Activated naive CD8-positive, alpha-beta T cell treated with anti-CD3 and anti-CD28 coated beads, Interleukin-2, amount 50 U/mL, for 16 hours (primary cell): Measurements from ENCODE around the gene TAF6L.
"Not testable (repeated sequence)": the region's sequence is repeated elsewhere in the genome, so short reads cannot be mapped to it uniquely, and the experiment has no call there.

Experiments
- DNase-seq: peaks from one replicate; pipeline ENCODE4 v3.0.0-alpha.2; 2020; ENCODE audit warnings: low read depth, low spot score

Gene TAF6L, protein sequence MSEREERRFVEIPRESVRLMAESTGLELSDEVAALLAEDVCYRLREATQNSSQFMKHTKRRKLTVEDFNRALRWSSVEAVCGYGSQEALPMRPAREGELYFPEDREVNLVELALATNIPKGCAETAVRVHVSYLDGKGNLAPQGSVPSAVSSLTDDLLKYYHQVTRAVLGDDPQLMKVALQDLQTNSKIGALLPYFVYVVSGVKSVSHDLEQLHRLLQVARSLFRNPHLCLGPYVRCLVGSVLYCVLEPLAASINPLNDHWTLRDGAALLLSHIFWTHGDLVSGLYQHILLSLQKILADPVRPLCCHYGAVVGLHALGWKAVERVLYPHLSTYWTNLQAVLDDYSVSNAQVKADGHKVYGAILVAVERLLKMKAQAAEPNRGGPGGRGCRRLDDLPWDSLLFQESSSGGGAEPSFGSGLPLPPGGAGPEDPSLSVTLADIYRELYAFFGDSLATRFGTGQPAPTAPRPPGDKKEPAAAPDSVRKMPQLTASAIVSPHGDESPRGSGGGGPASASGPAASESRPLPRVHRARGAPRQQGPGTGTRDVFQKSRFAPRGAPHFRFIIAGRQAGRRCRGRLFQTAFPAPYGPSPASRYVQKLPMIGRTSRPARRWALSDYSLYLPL

DNA sequence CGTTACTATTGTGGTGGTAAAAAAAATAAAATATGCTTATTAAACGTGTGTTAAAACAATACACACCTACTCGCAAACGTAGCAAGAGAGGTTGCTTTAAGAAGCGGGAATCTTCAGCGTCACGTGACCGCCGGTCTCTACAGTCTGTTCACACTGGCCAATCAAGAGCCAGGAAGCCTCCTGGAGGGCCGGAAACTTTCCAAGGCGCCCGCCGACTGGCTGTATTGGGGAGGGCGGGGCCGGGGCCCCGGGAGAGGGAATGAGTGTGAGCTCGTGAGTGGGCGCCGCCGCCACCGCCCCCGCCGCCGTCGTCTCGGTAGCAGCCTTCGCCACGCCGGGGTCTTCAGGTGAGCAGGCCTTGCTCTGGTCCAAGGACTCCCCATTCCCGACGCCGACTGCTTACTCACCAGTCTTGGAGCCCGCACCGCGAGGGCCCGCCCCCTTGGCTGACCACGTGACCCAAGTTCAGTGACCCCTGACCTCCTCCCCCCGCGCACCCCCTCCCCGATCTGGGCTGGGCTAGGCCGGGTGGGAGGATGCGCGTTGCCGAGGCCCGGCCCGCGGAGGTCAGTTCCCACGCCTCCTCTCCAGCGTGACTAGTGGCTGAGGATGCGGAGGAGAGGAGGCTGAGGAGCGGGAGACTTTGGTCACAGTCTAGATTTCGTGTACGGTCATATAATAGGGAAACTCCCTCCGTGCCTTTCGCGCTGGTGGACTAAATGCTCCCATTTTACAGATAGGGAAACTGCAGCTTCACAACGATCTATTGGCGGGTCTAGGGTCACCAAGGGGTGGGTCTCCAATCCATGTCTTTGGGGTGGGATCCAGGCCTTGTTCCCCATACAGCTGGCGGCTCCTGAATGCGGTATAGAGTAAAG is at the start of gene TAF6L:
Gene TAF6L, plus strand, starts transcription at position 253 of the 878 bp plus-strand sequence. CDS start 4,388 bp downstream, outside the sequence.
- DNase-seq, result peak; percentile 83

DNA sequence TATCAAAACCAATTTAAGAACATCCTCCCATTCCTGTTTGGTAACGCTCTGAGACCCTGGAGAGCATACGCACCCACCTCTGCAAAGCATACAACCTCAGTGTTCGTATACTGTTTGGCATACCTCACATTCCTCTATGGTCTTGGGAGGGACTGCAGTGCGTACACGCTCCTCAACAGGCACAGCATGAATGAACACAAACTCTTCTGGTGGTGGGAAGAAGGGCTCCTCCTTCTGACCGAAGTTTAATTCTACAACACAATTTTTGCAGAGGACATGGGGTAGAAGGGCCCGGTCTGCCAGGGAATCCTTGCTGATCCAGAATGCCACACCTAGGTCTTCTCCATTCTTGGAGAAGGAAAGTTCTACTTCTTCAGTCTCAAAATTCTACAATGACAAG is 49.2 kb upstream of the TAF6L start:
- DNase-seq, result no peak

DNA sequence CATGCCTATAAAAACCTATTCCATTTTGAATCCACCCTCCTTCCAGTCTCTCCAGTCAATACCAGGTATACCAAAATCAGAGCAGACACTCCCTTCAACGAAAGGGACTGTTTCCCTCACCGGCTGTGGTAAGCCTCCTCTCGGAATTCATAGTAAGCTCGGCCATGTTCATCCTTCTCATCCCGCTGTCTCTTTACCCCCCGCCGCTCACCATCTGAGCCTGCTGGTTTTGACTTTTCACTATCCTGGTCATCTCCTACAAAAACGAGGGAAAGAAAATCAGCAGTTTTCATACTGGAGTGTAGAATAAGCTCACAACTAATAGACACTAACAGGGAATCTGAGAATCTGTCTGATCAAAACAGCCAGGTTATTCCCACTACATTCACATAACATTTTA is 47.0 kb upstream of the TAF6L start:
- DNase-seq, result no peak

DNA sequence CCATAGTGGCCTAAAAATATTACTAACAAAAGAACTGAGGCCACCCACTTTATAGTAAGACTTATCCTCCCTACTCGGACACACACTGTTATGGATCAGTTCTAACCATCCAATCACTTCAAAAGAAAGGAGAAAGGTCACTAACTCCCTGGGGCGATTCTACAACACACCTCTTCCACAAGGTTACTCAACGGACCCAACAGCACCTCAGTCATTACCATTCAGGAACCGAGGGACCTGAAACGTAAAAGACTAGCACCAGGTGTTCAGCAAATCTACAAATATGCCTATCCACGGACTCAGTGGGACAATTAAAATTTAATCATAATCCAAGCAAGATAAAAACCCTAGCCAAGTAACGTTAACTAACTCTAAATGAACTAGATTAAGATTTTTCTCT is 45.5 kb upstream of the TAF6L start:
- no peak for DNase-seq

DNA sequence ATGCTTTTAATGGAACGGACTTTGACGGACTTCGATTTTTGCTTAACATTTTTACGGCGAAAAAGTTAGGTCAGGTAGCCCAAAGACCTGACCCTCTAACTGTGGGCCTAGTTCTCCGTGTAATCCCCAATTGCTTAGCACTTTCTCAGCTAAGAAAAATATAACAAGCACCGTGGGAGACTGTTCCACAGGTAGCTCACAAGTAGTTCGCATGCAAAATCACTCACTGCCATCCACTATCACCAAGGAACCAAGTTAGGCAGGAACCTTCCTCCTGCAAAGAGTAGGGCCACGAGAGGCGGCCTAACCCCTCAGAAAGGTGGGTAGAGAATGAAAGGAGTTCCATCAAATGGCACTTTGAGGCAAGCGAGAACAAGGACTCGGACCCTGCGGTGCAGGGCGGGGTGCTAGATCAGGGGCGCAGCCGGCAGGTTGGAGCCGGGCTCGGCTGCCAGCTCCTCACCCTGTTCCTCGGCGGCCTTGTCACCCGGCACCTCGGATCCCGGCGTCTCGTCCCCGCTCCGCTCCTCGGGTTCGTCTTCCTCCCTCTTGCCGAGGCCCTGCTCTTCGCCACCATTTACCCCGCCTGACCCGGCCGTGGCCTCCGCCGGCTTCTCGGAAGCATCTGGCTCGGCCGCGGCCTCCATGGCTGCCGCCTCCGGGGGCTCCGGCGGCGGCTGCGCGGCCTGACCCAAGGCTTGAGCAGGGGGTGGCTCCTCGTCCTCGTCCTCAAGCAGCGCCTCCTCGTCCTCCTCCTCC is 44.9 kb upstream of the TAF6L start:
- no peak for DNase-seq

DNA sequence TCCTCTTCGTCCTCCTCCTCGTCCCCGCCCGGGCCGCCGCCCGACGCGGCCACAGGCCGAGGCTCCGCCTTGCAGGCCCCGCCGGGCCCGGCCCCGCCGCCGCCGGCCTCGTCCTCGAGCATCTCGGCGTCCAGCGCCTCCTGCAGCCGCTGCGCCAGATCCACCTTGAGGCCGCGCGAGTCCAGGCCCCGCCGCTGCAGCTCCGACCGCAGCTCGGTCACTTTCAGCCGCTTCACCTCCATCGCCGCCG is 44.4 kb upstream of the TAF6L start:
- no peak for DNase-seq

DNA sequence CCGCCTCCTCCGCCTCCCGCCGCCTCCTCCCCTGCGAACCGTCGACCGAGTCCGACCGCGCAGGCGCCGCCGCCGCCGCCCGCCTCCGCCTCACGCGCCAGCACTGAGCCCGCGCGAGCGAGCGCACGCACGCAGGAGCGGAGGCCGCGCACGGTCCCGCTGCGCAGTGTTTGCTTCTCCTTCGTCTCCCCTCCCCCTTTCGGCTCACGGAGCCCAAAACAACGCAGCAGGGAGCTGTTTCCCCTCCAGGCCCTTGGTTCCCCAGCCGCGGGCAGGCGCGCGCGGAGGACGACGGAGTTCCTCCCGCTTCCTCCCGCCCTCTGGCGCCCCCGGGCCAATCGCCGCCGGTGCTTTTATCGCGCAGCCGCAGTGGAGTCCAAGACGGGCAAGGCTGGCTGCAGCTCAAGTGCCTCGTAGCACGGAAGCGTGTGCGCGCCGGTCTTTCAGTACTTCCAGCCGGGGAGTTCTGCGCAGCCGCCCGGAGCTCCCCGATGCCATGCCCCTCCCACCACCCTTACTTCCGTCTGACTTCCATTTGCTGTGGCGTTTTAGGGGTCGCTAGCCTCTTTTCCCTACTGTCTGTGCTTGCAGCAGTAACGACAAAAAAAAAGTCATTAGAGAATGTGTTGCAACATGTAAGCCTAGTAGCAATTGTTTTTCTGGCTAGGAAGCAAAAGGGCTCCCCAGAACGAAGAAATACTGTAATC is 43.9 kb upstream of the TAF6L start, which contains the start of gene HNRNPUL2:
Gene HNRNPUL2, minus strand, starts transcription at position 293 of the 707 bp plus-strand sequence. CDS start 301 bp downstream, outside the sequence.
- DNase-seq, result peak; percentile 95

DNA sequence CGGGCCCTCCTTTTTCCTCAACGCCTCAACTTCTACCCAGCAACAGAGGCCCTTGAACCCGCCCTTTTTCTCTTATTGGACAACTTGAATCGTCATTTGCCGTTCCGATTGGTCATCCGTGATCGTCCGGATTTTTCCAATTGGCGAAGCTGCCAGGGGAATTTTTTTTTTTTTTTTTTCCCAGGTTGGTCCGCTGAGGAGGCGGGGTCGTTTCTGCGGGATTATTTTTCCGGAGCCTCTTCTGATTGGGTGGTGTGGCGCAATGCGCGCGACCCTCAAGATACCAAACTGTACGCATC is 43.4 kb upstream of the TAF6L start:
- DNase-seq, result peak; percentile 61

DNA sequence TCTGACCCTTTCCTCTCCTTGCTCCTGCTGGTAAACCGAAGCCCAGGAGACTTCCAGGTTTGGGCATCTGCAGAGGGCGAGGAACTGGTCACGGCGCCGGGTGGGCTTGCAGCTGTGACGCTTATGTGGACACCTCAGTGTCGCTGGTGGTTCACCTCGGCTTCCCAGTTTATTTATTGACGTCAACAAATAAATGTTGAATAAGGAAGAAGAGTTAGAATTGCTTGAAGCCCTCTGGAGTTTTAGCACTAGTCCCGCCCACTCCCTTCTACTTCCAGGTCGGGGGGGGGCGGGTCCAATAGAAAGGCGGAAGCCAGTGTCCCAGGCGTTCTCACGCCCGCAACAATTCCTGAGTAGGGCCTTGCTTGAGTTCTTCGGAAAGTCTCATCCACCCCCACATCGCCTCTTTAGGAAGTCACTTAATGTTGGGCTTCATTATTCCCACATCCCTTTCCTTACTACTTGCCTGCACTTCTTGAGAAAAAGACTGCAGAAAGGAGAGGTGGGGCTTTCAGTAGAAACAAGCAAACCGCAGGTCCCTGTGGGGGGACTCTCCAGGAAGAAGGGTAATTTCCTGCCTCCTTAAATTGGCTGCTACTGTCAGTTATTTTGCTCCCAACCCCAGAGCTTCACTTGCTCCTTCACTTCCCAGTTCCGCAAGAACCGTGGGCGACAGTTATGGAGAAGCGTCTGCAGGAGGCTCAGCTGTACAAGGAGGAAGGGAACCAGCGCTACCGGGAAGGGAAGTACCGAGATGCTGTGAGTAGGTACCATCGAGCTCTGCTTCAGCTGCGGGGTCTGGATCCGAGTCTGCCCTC is 42.8 kb upstream of the TAF6L start, which contains the start of gene TTC9C:
Gene TTC9C, plus strand, starts transcription at position 316 of the 818 bp plus-strand sequence. Its CDS starts 363 bp downstream, at position 679.
- peak; percentile 66 for DNase-seq

DNA sequence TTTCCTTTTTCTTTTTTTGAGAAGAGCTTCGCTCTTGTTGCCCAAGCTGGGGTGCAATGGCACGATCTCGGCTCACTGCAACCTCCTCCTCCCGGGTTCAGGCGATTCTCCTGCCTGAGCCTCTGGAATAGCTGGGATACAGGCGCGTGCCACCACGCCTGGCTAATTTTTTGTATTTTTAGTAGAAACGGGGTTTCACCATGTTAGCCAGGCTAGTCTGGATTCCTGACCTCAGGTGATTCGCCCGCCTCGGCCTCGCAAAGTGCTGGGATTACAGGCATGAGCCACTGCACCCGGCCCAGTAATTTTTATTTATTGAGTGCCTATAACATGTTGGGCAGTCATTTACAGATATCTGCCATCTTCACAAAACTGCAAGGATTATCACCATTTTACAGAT is 41.1 kb upstream of the TAF6L start:
- not testable (repeated sequence) for DNase-seq

DNA sequence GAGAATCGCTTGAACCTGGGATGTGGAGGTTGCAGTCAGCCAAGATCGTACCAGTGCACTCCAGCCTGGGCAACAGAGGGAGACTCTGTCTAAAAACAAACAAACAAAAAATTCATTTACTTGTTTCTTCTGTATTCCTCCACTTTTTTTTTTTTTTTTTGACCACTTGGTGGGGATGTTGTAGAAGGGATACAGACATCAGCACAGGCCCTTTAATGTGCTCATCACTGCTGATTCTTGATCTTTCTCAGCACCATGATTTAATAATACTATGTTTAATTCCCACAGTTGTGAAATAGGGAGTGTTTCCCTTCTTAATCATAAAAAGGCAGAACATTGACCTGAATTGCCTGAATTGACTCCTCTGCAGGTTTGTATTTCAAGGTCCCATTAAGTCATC is 38.4 kb upstream of the TAF6L start:
- no peak for DNase-seq

DNA sequence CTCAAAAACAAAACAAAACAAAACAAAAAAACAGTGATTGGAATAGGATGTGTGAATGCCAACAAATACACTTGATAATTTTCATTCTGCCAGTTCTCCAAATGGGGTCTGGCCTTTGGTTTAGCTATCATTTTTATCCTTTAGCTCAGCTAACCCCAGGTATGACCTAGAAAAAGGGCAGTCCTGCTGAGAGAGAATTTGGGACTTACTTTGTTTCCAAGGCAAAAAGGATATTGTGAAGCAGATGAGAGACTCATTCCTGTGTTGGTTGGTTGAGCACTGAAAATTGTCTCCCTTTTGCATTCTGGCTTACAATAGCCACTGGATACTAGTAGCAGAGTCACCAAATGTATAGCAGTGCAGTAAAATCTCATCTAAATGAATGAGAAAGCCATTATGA is 34.0 kb upstream of the TAF6L start:
- no peak for DNase-seq

DNA sequence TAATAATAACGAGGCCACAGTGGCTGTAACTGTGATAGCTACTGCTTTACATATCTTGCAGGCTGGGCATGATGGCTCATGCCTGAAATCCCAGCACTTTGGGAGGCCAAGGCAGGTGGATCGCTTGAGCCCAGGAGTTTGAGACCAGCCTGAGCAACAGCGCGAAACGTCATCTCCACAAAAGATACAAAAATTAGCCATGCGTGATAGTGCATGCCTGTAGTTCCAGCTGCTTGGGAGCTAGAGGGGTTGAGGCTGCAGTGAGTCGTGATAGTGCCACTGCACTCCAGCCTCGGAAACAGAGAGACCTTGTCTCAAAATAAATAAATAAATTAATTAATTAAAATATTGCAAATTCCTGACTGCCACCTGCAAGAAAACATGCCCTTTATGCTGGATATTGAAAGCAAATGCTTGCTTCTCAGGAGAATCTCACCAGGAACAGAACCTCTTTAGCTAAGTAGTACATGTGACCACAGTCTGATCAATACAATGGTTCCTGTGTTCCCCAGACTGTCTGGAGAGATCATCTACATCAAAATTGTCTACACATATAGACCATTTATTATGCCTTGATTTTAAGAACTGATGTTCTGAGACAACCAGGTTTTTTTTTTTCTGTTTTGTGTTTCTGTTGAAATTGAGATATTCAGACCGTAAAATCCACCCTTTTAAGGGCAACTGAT is 23.6 kb upstream of the TAF6L start:
- DNase-seq, result no peak

DNA sequence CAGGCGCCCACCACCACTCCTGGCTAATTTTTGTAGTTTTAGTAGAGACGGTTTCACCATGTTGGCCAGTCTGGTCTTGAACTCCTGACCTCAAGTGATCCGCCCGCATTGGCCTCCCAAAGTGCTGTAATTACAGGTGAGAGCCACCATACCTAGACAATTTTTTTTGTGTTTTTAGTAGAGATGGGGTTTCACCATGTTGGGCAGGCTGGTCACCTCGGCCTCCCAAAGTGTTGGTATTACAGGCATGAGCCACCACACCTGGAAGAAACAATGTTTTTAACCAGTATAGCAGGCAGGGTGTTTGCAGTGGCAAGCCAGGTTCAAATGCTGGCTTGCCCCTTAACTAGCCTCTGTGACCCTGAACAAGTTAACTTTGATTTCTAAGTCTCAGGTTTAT is 21.3 kb upstream of the TAF6L start:
- DNase-seq, result not testable (repeated sequence)

DNA sequence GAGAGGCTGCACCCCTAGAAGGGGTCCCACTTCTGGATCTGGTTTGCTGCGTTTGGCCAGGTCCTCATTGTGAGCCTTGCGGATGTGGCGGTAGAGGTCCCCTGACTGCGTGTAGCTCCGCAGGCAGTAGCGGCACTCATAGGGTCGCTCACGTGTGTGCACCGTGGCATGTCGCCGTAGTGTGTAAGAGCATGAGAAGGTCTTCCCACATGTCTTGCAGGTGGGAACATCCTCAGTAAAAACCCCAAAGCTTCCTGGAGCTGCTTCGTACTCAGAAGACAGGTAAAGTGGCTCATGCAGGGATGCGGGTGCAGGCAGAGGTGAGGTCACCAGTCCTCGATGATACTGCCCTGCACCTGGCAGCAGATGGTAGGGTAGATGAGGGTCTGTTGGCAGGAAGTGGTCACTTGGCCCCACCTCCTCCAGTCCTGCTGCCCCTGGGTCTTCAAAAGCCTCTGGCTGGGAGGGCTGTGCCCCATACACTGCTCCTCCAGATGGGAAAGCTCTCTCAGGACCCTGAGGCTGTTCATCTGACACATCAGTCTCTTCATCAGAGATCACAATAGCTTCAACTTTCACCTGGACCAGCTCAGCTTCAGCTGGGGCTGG is 18.9 kb upstream of the TAF6L start:
- no peak for DNase-seq

DNA sequence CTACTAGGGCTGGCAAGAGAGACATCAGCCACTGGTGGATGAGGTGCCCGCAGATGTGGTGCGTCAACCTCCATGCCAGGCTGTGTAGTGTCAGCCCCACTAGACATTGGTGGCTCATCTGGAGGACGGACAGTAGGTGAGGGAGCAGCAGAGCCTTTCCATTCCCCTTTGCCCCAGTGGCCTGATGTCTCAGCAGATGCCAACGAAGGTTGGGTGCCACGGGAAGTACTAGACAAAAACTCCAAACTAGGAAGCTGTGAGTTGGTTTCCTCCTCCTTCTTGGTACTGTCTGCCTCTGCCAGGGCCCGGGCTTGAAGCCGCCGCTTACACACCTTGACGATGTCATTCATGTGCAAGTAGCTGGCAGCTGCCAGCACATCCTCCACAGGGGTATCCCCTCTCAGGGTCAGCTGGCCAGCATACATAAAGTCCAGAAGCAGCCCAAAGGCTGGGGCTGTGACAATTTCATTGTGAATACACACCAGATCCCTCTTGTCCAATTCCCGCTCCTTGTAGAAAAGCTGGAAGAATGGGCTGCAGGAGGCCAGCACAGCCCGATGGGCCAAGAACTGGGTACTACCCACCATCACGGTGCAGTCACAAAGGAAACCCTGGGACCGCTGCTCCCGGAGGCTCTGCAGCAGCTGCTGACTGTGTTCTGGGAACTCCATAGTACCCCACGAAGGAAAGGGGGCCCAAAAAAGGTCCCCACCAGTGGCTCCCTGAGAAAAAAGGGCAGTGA is 18.0 kb upstream of the TAF6L start:
- no peak for DNase-seq

DNA sequence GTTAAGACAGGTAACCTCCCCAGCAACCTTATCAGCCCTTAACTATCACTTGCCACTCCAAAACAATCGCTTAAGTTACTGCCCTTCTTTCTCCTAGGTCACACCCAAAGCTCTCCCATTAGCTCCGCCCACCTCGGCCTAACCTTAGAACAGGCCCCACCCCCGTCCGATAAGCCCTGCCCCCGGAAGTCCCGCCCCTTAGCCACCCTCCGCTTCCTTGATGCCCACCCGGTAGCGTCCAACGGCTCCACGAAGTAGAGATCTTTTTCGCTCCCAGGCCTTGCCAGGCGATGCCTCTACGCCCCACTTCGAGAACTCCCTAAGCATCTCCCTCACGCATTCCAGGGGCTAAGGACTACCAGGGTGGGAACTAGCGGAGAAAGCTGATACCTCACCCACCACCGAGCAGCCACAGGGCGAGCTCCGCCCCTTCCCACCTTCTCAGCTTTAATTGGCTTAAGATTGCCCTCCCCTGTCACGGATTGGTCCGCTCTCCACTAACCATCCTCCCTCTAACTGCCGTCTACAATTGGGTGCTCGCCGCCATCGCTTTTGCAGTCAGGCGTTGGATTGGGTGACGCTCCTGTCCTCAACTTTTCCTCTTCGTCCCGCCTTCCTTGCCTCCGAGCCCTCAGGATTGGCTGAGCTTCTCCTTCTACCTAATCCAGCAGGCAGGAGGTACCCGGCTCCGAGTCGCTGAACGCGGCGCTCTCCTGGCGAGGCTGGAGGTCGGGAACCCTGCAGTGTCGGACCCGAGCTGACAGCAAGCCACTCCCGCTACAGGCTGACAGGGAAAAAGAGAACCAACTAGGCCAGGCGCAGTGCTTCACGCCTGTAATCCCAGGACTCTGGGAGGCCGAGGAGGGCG is 17.2 kb upstream of the TAF6L start, which contains the start of gene ZBTB3:
Gene ZBTB3, minus strand, starts transcription at position 425 of the 868 bp plus-strand sequence. CDS start 496 bp downstream, outside the sequence.
- peak; percentile 89 for DNase-seq
